ENCODE data around the gene LILRA6. TPM values are rescaled to one million over a fixed set of nuclear protein-coding genes. Genes with fewer than 3 reads are reported as not detected.
"Not testable (repeated sequence)": the region's sequence is repeated elsewhere in the genome, so short reads cannot be mapped to it uniquely, and the experiment has no call there.

LILRA6 gene
- total and polyA plus RNA-seq, 5 experiments from 2014 or later = 0.25 to 0.39 TPM; not detected in 3

- Mint-ChIP-seq H3K4me1 (no peaks in the 10 kb centered on the region), H3K27me3 (peaks cover 0 to 22% (median 8%) of the 10 kb centered on the region in 5 donors), H3K27ac (no peak overlapping the region), H3K9me3 (no peaks in the 10 kb centered on the region), H3K36me3 (no peaks in the 10 kb centered on the region), H3K4me3 (no peak overlapping the region)
- DNase-seq = no peak
- POLR2A ChIA-PET = no interaction called here
- no peak for ATAC-seq
These were observed 13.9 kb upstream of the LILRA6 start for GRCh38 chr19:54256250-54257115.

- Mint-ChIP-seq H3K4me3 (no peak overlapping the region), H3K36me3 (no peaks in the 10 kb centered on the region), H3K27me3 (peaks cover under 1 to 23% (median 8%) of the 10 kb centered on the region in 5 donors), H3K4me1 (no peaks in the 10 kb centered on the region), H3K9me3 (no peaks in the 10 kb centered on the region), H3K27ac (no peak overlapping the region)
- POLR2A ChIA-PET = no interaction called here
- DNase-seq = no peak
- ATAC-seq = no peak
These were observed 12.7 kb upstream of the LILRA6 start for GRCh38 chr19:54255105-54255775.

- Mint-ChIP-seq H3K27ac (no peak overlapping the region), H3K36me3 (no peaks in the 10 kb centered on the region), H3K9me3 (no peaks in the 10 kb centered on the region), H3K27me3 (peaks cover 3 to 23% (median 8%) of the 10 kb centered on the region in 5 donors), H3K4me1 (no peaks in the 10 kb centered on the region), H3K4me3 (no peak overlapping the region)
- DNase-seq (no peak), ATAC-seq (no peak)
- POLR2A ChIA-PET = no interaction called here
These were observed 11.8 kb upstream of the LILRA6 start for GRCh38 chr19:54254195-54254906.

GRCh38 chr19:54253331-54254194, 11.0 kb upstream of the LILRA6 start:
- ATAC-seq (no peak), DNase-seq (no peak)
- Mint-ChIP-seq H3K27ac (no peak overlapping the region), H3K9me3 (no peaks in the 10 kb centered on the region), H3K36me3 (no peaks in the 10 kb centered on the region), H3K27me3 (peaks cover 3 to 23% (median 8%) of the 10 kb centered on the region in 5 donors), H3K4me1 (no peaks in the 10 kb centered on the region), H3K4me3 (no peak overlapping the region)
- POLR2A ChIA-PET = no interaction called here

- Mint-ChIP-seq H3K27ac (no peak overlapping the region), H3K36me3 (no peaks in the 10 kb centered on the region), H3K4me1 (peaks cover 5 to 6% (median 5%) of the 10 kb centered on the region in 4 donors), H3K9me3 (no peaks in the 10 kb centered on the region), H3K27me3 (peaks cover 3 to 21% (median 8%) of the 10 kb centered on the region in 5 donors), H3K4me3 (no peak overlapping the region)
- POLR2A ChIA-PET = no interaction called here
- DNase-seq (no peak), ATAC-seq (no peak)
These were observed 10.3 kb upstream of the LILRA6 start for GRCh38 chr19:54252845-54253244.

- no peak for ATAC-seq
- Mint-ChIP-seq H3K27ac (no peak overlapping the region), H3K4me1 (peaks cover 8 to 12% (median 9%) of the 10 kb centered on the region in 4 donors), H3K27me3 (peaks cover 3 to 19% (median 8%) of the 10 kb centered on the region in 5 donors), H3K36me3 (no peaks in the 10 kb centered on the region), H3K9me3 (no peaks in the 10 kb centered on the region), H3K4me3 (no peak overlapping the region)
- POLR2A ChIA-PET = no interaction called here
- no peak for DNase-seq
These were observed 9.7 kb upstream of the LILRA6 start for GRCh38 chr19:54252243-54252642.

- Mint-ChIP-seq H3K27ac (peak overlapping the region in 7 of 10 donors; percentile 4 to 81 (median 35)), H3K36me3 (no peaks in the 10 kb centered on the region), H3K4me3 (peak overlapping the region in 9 of 10 donors; percentile 1 to 64 (median 46)), H3K27me3 (peaks cover 0 to 15% (median 3%) of the 10 kb centered on the region in 5 donors), H3K4me1 (peaks cover 8 to 12% (median 10%) of the 10 kb centered on the region in 4 donors), H3K9me3 (no peaks in the 10 kb centered on the region)
- POLR2A ChIA-PET = no interaction called here
- ATAC-seq = peak; percentile 11 to 45
- peak in 2 of 10 donors; percentile 6 to 18 for DNase-seq
These were observed 5.5 kb upstream of the LILRA6 start for GRCh38 chr19:54248016-54248601.

- DNase-seq = no peak
- no peak for ATAC-seq
- POLR2A ChIA-PET = no interaction called here
- H3K27ac Mint-ChIP-seq = peak overlapping the region in 6 of 10 donors; percentile 4 to 46 (median 27)
- no peaks in the 10 kb centered on the region for H3K36me3 Mint-ChIP-seq
- H3K4me3 Mint-ChIP-seq = peak overlapping the region in 8 of 10 donors; percentile 1 to 64 (median 46)
- H3K9me3 Mint-ChIP-seq = no peaks in the 10 kb centered on the region
- H3K4me1 Mint-ChIP-seq = peaks cover 8 to 12% (median 10%) of the 10 kb centered on the region in 4 donors
- H3K27me3 Mint-ChIP-seq = peaks cover 0 to 14% (median 0%) of the 10 kb centered on the region in 5 donors
These were observed 4.7 kb upstream of the LILRA6 start for GRCh38 chr19:54247106-54247930.

- POLR2A ChIA-PET = no interaction called here
- no peak overlapping the region for H3K4me3 Mint-ChIP-seq
- no peaks in the 10 kb centered on the region for H3K36me3 Mint-ChIP-seq
- H3K9me3 Mint-ChIP-seq = no peaks in the 10 kb centered on the region
- H3K4me1 Mint-ChIP-seq = peaks cover 8 to 12% (median 10%) of the 10 kb centered on the region in 4 donors
- H3K27ac Mint-ChIP-seq = no peak overlapping the region
- DNase-seq (no peak), ATAC-seq (no peak)
- H3K27me3 Mint-ChIP-seq = peaks cover 0 to 14% (median 2%) of the 10 kb centered on the region in 5 donors
These were observed 3.3 kb upstream of the LILRA6 start for GRCh38 chr19:54245936-54246335.

GRCh38 chr19:54243809-54244208, 1.2 kb upstream of the LILRA6 start:
- POLR2A ChIA-PET = not testable (repeated sequence)

GRCh38 chr19:54242234-54242633, 356 bp downstream of the LILRA6 start:
- H3K4me1 Mint-ChIP-seq, H3K36me3 Mint-ChIP-seq, ATAC-seq, DNase-seq, H3K27ac Mint-ChIP-seq, H3K9me3 Mint-ChIP-seq, H3K27me3 Mint-ChIP-seq, POLR2A ChIA-PET: not testable (repeated sequence)
- peak overlapping the region in 1 of 10 donors; percentile 11 for H3K4me3 Mint-ChIP-seq

More at GRCh38 chr19:54243809-54244208, 1.2 kb upstream of the LILRA6 start:
- not testable (repeated sequence) for DNase-seq, H3K27ac Mint-ChIP-seq, H3K36me3 Mint-ChIP-seq, ATAC-seq, H3K4me3 Mint-ChIP-seq, H3K9me3 Mint-ChIP-seq
- Mint-ChIP-seq H3K4me1 (peaks cover 8 to 12% (median 10%) of the 10 kb centered on the region in 4 donors), H3K27me3 (peaks cover 0 to 12% (median 2%) of the 10 kb centered on the region in 5 donors)

All from naive thymus-derived CD8-positive, alpha-beta T cell (primary cell).